Measurements from ENCODE around the gene KRI1. TPM values are rescaled to one million over a fixed set of nuclear protein-coding genes. Genes with fewer than 3 reads are reported as not detected.

Gene KRI1
- total and polyA plus RNA-seq, 2 experiments from 2014 or later, result 23.8 to 43.2 TPM

- H3K9me2 ChIP-seq (ENCODE audit: insufficient read depth), result no peaks in the 10 kb centered on the region
- H3K79me2 ChIP-seq (replicated peaks; ENCODE audit: insufficient read depth), result peaks cover 4% of the 10 kb centered on the region
- H3K36me3 ChIP-seq (ENCODE audit: insufficient read depth), result peaks cover 16% of the 10 kb centered on the region; the same call in 1 of the 2 replicates
- no peak overlapping the region for H2AFZ ChIP-seq
- H3F3A ChIP-seq (replicated peaks; ENCODE audit: low read depth), result peaks cover 25% of the 10 kb centered on the region
- Mint-ChIP-seq H3K36me3 (ENCODE audit: low read depth) (peaks cover 74% of the 10 kb centered on the region), H3K4me1 (no peaks in the 10 kb centered on the region), H3K27me3 (ENCODE audit: insufficient read depth, low read depth, poor library complexity) (peaks cover 24% of the 10 kb centered on the region), H3K9me3 (no peaks in the 10 kb centered on the region), H3K4me3 (no peak overlapping the region), H3K27ac (no peak overlapping the region)
- no peaks in the 10 kb centered on the region for H3K4me1 ChIP-seq (ENCODE audit: insufficient read depth)
- no peak for DNase-seq (ENCODE audit: low spot score)
- H3K4me2 ChIP-seq, result no peak overlapping the region
- no peak for ATAC-seq
- H3K4me3 ChIP-seq, result no peak overlapping the region
- peaks cover 8% of the 10 kb centered on the region for H4K20me1 ChIP-seq (replicated peaks; ENCODE audit: insufficient read depth)
- no peaks in the 10 kb centered on the region for H3K27me3 ChIP-seq (ENCODE audit: insufficient read depth)
- no peak for TF ChIP-seq EZH2 (IDR thresholded peaks at IDR 0.05; ENCODE audit: low read depth, unreplicated experiment)
- no peak for TF ChIP-seq ETS1 (IDR thresholded peaks at IDR 0.05)
- TF ChIP-seq EZH2phosphoT487 (IDR thresholded peaks at IDR 0.05; ENCODE audit: unreplicated experiment), result no peak
- TF ChIP-seq CREB1 (CRISPR knock-in tag; IDR thresholded peaks at IDR 0.05; ENCODE audit: low read depth), result no peak
- TF ChIP-seq CTCF (conservative IDR thresholded peaks at IDR 0.05; ENCODE audit: low read depth in 2 of 2), result no peak
- TF ChIP-seq ZNF331 (CRISPR knock-in tag; IDR thresholded peaks at IDR 0.05; ENCODE audit: low read depth), result no peak
- no peak for TF ChIP-seq REST (IDR thresholded peaks at IDR 0.05; ENCODE audit: unreplicated experiment)
- no peak for TF ChIP-seq JUNB (IDR thresholded peaks at IDR 0.05; ENCODE audit: unreplicated experiment)
- TF ChIP-seq NANOG (IDR thresholded peaks at IDR 0.05; ENCODE audit: borderline replicate concordance), result no peak
- TF ChIP-seq POLR2AphosphoS5 (IDR thresholded peaks at IDR 0.05; ENCODE audit: low read depth), result no peak
- TF ChIP-seq STAT1 (IDR thresholded peaks at IDR 0.05; ENCODE audit: unreplicated experiment), result no peak
- TF ChIP-seq ZNF462 (CRISPR knock-in tag; IDR thresholded peaks at IDR 0.05), result no peak
- no peak for TF ChIP-seq ZNF114 (CRISPR knock-in tag; IDR thresholded peaks at IDR 0.05)
- H3K27ac ChIP-seq (ENCODE audit: low read depth), result no peak overlapping the region
These were observed 15.5 kb downstream of the KRI1 start for GRCh38 chr19:10550336-10550735.

Data from GM23338 (cell line).